Activated T-helper 1 cell treated with anti-CD3 and anti-CD28 coated beads, Interleukin-12 subunit alpha, Interleukin-12 subunit beta, Interleukin-2, Interleukin-4 antibody, amounts not matched to agents 30 ng/mL and 10 ng/mL and 1 ng/mL, durations not matched to agents 14 hours and 24 hours and 36 hours (primary cell): ENCODE data around the gene AP4B1. TPM values are rescaled to one million over a fixed set of nuclear protein-coding genes. Genes with fewer than 3 reads are reported as not detected.
A peak's percentile ranks its signal among the peaks of the same experiment; 100 is the strongest.

Experiments used
- DNase-seq: peaks from one replicate; pipeline ENCODE4 v3.0.0; 2021; ENCODE audit warnings: low spot score
- H3K27ac Mint-ChIP-seq: one replicate; pipeline ENCODE4 v1.8.0; 2021; ENCODE audit warnings: mild to moderate bottlenecking, mixed read lengths
- H3K27me3 Mint-ChIP-seq: one replicate; pipeline ENCODE4 v1.8.0; 2022; ENCODE audit warnings: mild to moderate bottlenecking, moderate library complexity, mixed read lengths; ENCODE audit not compliant: insufficient read depth
- H3K36me3 Mint-ChIP-seq: one replicate; pipeline ENCODE4 v1.8.0; 2021; ENCODE audit warnings: low read depth, mixed read lengths
- H3K4me1 Mint-ChIP-seq: one replicate; pipeline ENCODE4 v1.8.0; 2021; ENCODE audit warnings: low read depth, mixed read lengths
- H3K4me3 Mint-ChIP-seq: one replicate; pipeline ENCODE4 v1.8.0; 2021; ENCODE audit warnings: mild to moderate bottlenecking, moderate library complexity, mixed read lengths
- H3K9me3 Mint-ChIP-seq: one replicate; pipeline ENCODE4 v1.8.0; 2021; ENCODE audit warnings: mixed read lengths
- intact Hi-C: fragments of 100-400 bp; cut with micrococcal nuclease; formaldehyde crosslinking; loops from one replicate; pipeline ENCODE4 v1.15.1; 2024
- total RNA-seq: library from RNA; stranded (reverse); gene quantifications from 2 replicates; pipeline ENCODE4 v1.2.3, GENCODE V29; 2022

The AP4B1 gene
- total RNA-seq, 1 donor from 2014 or later, result 36.3 TPM

- peaks cover 48% of the 10 kb centered on the region for H3K4me1 Mint-ChIP-seq
- DNase-seq, result no peak
- H3K36me3 Mint-ChIP-seq, result peaks cover 11% of the 10 kb centered on the region
- H3K4me3 Mint-ChIP-seq, result peak overlapping the region; percentile 96
- intact Hi-C loops, result loop anchor here (2.0 kb wide), 1 partner anchor 972 kb away; the partner anchor contains the start of gene SLC16A1
- H3K9me3 Mint-ChIP-seq, result no peaks in the 10 kb centered on the region
- H3K27ac Mint-ChIP-seq, result peak overlapping the region; percentile 99
- H3K27me3 Mint-ChIP-seq, result peaks cover 7% of the 10 kb centered on the region
Observed at GRCh38 chr1:113928187-113928930, 23.8 kb upstream of the AP4B1 start.

- intact Hi-C loops, result no loop called here
- H3K36me3 Mint-ChIP-seq, result no peaks in the 10 kb centered on the region
- no peak for DNase-seq
- no peak overlapping the region for H3K4me3 Mint-ChIP-seq
- peaks cover 17% of the 10 kb centered on the region for H3K27me3 Mint-ChIP-seq
- H3K4me1 Mint-ChIP-seq, result peaks cover 16% of the 10 kb centered on the region
- no peaks in the 10 kb centered on the region for H3K9me3 Mint-ChIP-seq
- H3K27ac Mint-ChIP-seq, result no peak overlapping the region
Observed at GRCh38 chr1:113924473-113924872, 19.9 kb upstream of the AP4B1 start.

GRCh38 chr1:113922957-113923356 is 18.4 kb upstream of the AP4B1 start:
- no peaks in the 10 kb centered on the region for H3K9me3 Mint-ChIP-seq
- peaks cover 4% of the 10 kb centered on the region for H3K4me1 Mint-ChIP-seq
- no peak overlapping the region for H3K4me3 Mint-ChIP-seq
- peaks cover 21% of the 10 kb centered on the region for H3K27me3 Mint-ChIP-seq
- no peak for DNase-seq
- no peaks in the 10 kb centered on the region for H3K36me3 Mint-ChIP-seq
- H3K27ac Mint-ChIP-seq, result no peak overlapping the region
- intact Hi-C loops, result no loop called here

- H3K4me3 Mint-ChIP-seq, result no peak overlapping the region
- intact Hi-C loops, result no loop called here
- H3K27me3 Mint-ChIP-seq, result peaks cover 13% of the 10 kb centered on the region
- no peak for DNase-seq
- H3K4me1 Mint-ChIP-seq, result no peaks in the 10 kb centered on the region
- peaks cover 8% of the 10 kb centered on the region for H3K36me3 Mint-ChIP-seq
- H3K27ac Mint-ChIP-seq, result no peak overlapping the region
- no peaks in the 10 kb centered on the region for H3K9me3 Mint-ChIP-seq
Observed at GRCh38 chr1:113918243-113918642, 13.6 kb upstream of the AP4B1 start.

- intact Hi-C loops, result no loop called here
- Mint-ChIP-seq H3K27me3 (peaks cover 9% of the 10 kb centered on the region), H3K4me1 (no peaks in the 10 kb centered on the region), H3K27ac (no peak overlapping the region), H3K36me3 (peaks cover 8% of the 10 kb centered on the region), H3K9me3 (no peaks in the 10 kb centered on the region), H3K4me3 (no peak overlapping the region)
- no peak for DNase-seq
Observed at GRCh38 chr1:113917400-113918082, 12.9 kb upstream of the AP4B1 start.

GRCh38 chr1:113916974-113917373 is 12.4 kb upstream of the AP4B1 start:
- Mint-ChIP-seq H3K4me1 (no peaks in the 10 kb centered on the region), H3K4me3 (no peak overlapping the region), H3K27ac (no peak overlapping the region), H3K9me3 (no peaks in the 10 kb centered on the region), H3K27me3 (peaks cover 7% of the 10 kb centered on the region), H3K36me3 (peaks cover 8% of the 10 kb centered on the region)
- intact Hi-C loops, result no loop called here
- DNase-seq, result no peak

- Mint-ChIP-seq H3K9me3 (no peaks in the 10 kb centered on the region), H3K4me1 (peaks cover 12% of the 10 kb centered on the region), H3K4me3 (no peak overlapping the region), H3K36me3 (peaks cover 28% of the 10 kb centered on the region), H3K27me3 (no peaks in the 10 kb centered on the region), H3K27ac (no peak overlapping the region)
- no peak for DNase-seq
- intact Hi-C loops, result no loop called here
Observed at GRCh38 chr1:113913887-113914664, 9.5 kb upstream of the AP4B1 start.

- intact Hi-C loops, result no loop called here
Observed at GRCh38 chr1:113913312-113913668, 8.7 kb upstream of the AP4B1 start.

GRCh38 chr1:113912594-113913311 is 8.2 kb upstream of the AP4B1 start:
- DNase-seq, result no peak
- Mint-ChIP-seq H3K4me1 (peaks cover 17% of the 10 kb centered on the region), H3K9me3 (no peaks in the 10 kb centered on the region), H3K4me3 (no peak overlapping the region), H3K27me3 (no peaks in the 10 kb centered on the region), H3K36me3 (peaks cover 36% of the 10 kb centered on the region), H3K27ac (no peak overlapping the region)
- intact Hi-C loops, result no loop called here

More at GRCh38 chr1:113913312-113913668, 8.7 kb upstream of the AP4B1 start:
- DNase-seq, result no peak
- H3K9me3 Mint-ChIP-seq, result no peaks in the 10 kb centered on the region
- no peaks in the 10 kb centered on the region for H3K27me3 Mint-ChIP-seq
- H3K36me3 Mint-ChIP-seq, result peaks cover 32% of the 10 kb centered on the region
- no peak overlapping the region for H3K27ac Mint-ChIP-seq
- H3K4me1 Mint-ChIP-seq, result peaks cover 12% of the 10 kb centered on the region
- no peak overlapping the region for H3K4me3 Mint-ChIP-seq

- Mint-ChIP-seq H3K27me3 (no peaks in the 10 kb centered on the region), H3K4me3 (peak overlapping the region; percentile 99), H3K4me1 (peaks cover 58% of the 10 kb centered on the region), H3K27ac (peak overlapping the region; percentile 95), H3K9me3 (no peaks in the 10 kb centered on the region), H3K36me3 (peaks cover 41% of the 10 kb centered on the region)
- DNase-seq, result no peak
- intact Hi-C loops, result loop anchor here (1.0 to 10.0 kb wide), 7 partner anchors 24 to 951 kb away; partner anchors contain the start of genes HIPK1, MAGI3, PHTF1 and RSBN1
Observed at GRCh38 chr1:113905435-113905861, 849 bp upstream of the AP4B1 start.

- Mint-ChIP-seq H3K27ac (peak overlapping the region; percentile 95), H3K4me3 (peak overlapping the region; percentile 99), H3K36me3 (peaks cover 46% of the 10 kb centered on the region), H3K9me3 (no peaks in the 10 kb centered on the region), H3K27me3 (no peaks in the 10 kb centered on the region), H3K4me1 (peaks cover 59% of the 10 kb centered on the region)
- intact Hi-C loops, result loop anchor here (1.0 to 10.0 kb wide), 5 partner anchors 33 to 949 kb away; partner anchors contain the start of genes MAGI3, NRAS, PTPN22 and SLC16A1
- DNase-seq, result no peak
Observed at GRCh38 chr1:113904293-113904673, 316 bp downstream of the AP4B1 start.
